Activated CD4-positive, alpha-beta T cell treated with anti-CD3 and anti-CD28 coated beads for 1 hour (primary cell): ENCODE data around the gene SLC2A1.

Source experiments
- DNase-seq: peaks from one replicate; pipeline ENCODE4 v3.0.0-alpha.2; 2020

Gene SLC2A1

GRCh38 chr1:42957880-42958487 lies 684 bp downstream of the SLC2A1 start:
- DNase-seq, result peak; percentile 45

- DNase-seq, result no peak
Observed at GRCh38 chr1:42957229-42957879, 1.3 kb downstream of the SLC2A1 start.

- DNase-seq, result no peak
Observed at GRCh38 chr1:42956739-42957138, 1.9 kb downstream of the SLC2A1 start.

- DNase-seq, result no peak
Observed at GRCh38 chr1:42955311-42956063, 3.2 kb downstream of the SLC2A1 start.

GRCh38 chr1:42953182-42954180 lies 5.2 kb downstream of the SLC2A1 start:
- no peak for DNase-seq

- DNase-seq, result no peak
Observed at GRCh38 chr1:42952303-42953001, 6.2 kb downstream of the SLC2A1 start.

- DNase-seq, result no peak
Observed at GRCh38 chr1:42951588-42951987, 7.1 kb downstream of the SLC2A1 start.

GRCh38 chr1:42950116-42950481 lies 8.6 kb downstream of the SLC2A1 start:
- no peak for DNase-seq

- DNase-seq, result no peak
Observed at GRCh38 chr1:42949312-42950115, 9.2 kb downstream of the SLC2A1 start.

- DNase-seq, result no peak
Observed at GRCh38 chr1:42947965-42948732, 10.5 kb downstream of the SLC2A1 start.

- DNase-seq, result no peak
Observed at GRCh38 chr1:42947117-42947516, 11.6 kb downstream of the SLC2A1 start.

- no peak for DNase-seq
Observed at GRCh38 chr1:42946120-42946898, 12.4 kb downstream of the SLC2A1 start.

- no peak for DNase-seq
Observed at GRCh38 chr1:42945164-42945563, 13.5 kb downstream of the SLC2A1 start.

GRCh38 chr1:42944246-42944928 lies 14.3 kb downstream of the SLC2A1 start:
- DNase-seq, result no peak

GRCh38 chr1:42943728-42944127 lies 14.9 kb downstream of the SLC2A1 start:
- DNase-seq, result no peak

- DNase-seq, result no peak
Observed at GRCh38 chr1:42943166-42943565, 15.5 kb downstream of the SLC2A1 start.

GRCh38 chr1:42942444-42942843 lies 16.2 kb downstream of the SLC2A1 start:
- DNase-seq, result no peak

GRCh38 chr1:42941640-42942330 lies 16.9 kb downstream of the SLC2A1 start:
- DNase-seq, result no peak
